Keratinocyte (primary cell): Measurements from ENCODE around the gene TMX1. TPM values are rescaled to one million over a fixed set of nuclear protein-coding genes. Genes with fewer than 3 reads are reported as not detected.

Source experiments
- DNase-seq: peaks from one replicate; pipeline ENCODE4 v3.0.0-alpha.2; 2011; ENCODE audit warnings: low read depth, missing footprints, low spot score
- FAIRE-seq: peaks from 2 replicates; lab custom pipeline; 2011; peaks lifted over from hg19 to GRCh38; lab: Jason Lieb, UNC
- H2AFZ ChIP-seq: 2 replicates; pipeline ENCODE4 v1.6.0; 2012; ENCODE audit warnings: low read length, control low read depth, inconsistent platforms; ENCODE audit not compliant: control insufficient read depth
- H3K27ac ChIP-seq: 2 replicates; pipeline ENCODE4 v1.5.1; 2011; ENCODE audit warnings: low read length; ENCODE audit not compliant: control insufficient read depth, insufficient read depth
- H3K27me3 ChIP-seq: 3 replicates; pipeline ENCODE4 v1.6.0; 2011; ENCODE audit warnings: low read length; ENCODE audit not compliant: control insufficient read depth, insufficient read depth; ENCODE audit errors: extremely low read depth
- H3K36me3 ChIP-seq, 2 experiments: 2 replicates in 1 of 2; 3 replicates in 1 of 2; pipeline ENCODE4 v1.5.1; 2011; ENCODE audit warnings: low read length in 2 of 2, mild to moderate bottlenecking in 1 of 2; ENCODE audit not compliant: control insufficient read depth in 2 of 2, insufficient read depth in 2 of 2; ENCODE audit errors: extremely low read depth in 1 of 2
- H3K4me1 ChIP-seq: 3 replicates; pipeline ENCODE4 v1.5.1; 2011; ENCODE audit warnings: low read length; ENCODE audit not compliant: control insufficient read depth, insufficient read depth; ENCODE audit errors: extremely low read depth
- H3K4me2 ChIP-seq: 3 replicates; pipeline ENCODE4 v1.6.0; 2011; ENCODE audit warnings: low read depth, low read length; ENCODE audit not compliant: control insufficient read depth, insufficient read depth; ENCODE audit errors: extremely low read depth
- H3K4me3 ChIP-seq, 3 experiments: fragments of 200-600 bp in 1 of 3; sonication (generic) in 1 of 3; 2 replicates in 2 of 3; 3 replicates in 1 of 3; pipeline ENCODE4 v1.5.1; 2011 to 2016; ENCODE audit warnings: low read length in 3 of 3, mild to moderate bottlenecking in 3 of 3, control low read depth in 2 of 3, inconsistent platforms in 1 of 3, low read depth in 1 of 3, mixed read lengths in 1 of 3, mixed run types in 1 of 3, moderate library complexity in 1 of 3; ENCODE audit not compliant: control insufficient read depth in 2 of 3, insufficient read depth in 2 of 3; ENCODE audit errors: extremely low read depth in 1 of 3
- H3K79me2 ChIP-seq: 2 replicates; pipeline ENCODE4 v1.6.0; 2012; ENCODE audit warnings: low read length; ENCODE audit not compliant: control insufficient read depth, insufficient read depth
- H3K9ac ChIP-seq: 3 replicates; pipeline ENCODE4 v1.6.0; 2011; ENCODE audit warnings: low read length; ENCODE audit not compliant: control insufficient read depth, insufficient read depth; ENCODE audit errors: extremely low read depth
- H3K9me1 ChIP-seq: 3 replicates; pipeline ENCODE4 v1.6.0; 2011; ENCODE audit warnings: low read length; ENCODE audit not compliant: control insufficient read depth, insufficient read depth; ENCODE audit errors: extremely low read depth
- H3K9me3 ChIP-seq: 2 replicates; pipeline ENCODE4 v1.5.1; 2012; ENCODE audit warnings: low read depth, low read length; ENCODE audit not compliant: control insufficient read depth
- H4K20me1 ChIP-seq: 3 replicates; pipeline ENCODE4 v1.6.0; 2011; ENCODE audit warnings: low read length; ENCODE audit not compliant: control insufficient read depth, insufficient read depth; ENCODE audit errors: extremely low read depth
- CTCF ChIP-seq, 3 experiments: IDR thresholded peaks in 1 of 3; conservative IDR thresholded peaks in 1 of 3; optimal IDR thresholded peaks in 1 of 3; 2 replicates in 2 of 3; 3 replicates in 1 of 3; pipeline versions ENCODE3 to v1.5.1; 2011; ENCODE audit warnings: low read length in 3 of 3, mild to moderate bottlenecking in 3 of 3, moderate library complexity in 2 of 3, control low read depth in 1 of 3, inconsistent platforms in 1 of 3; ENCODE audit not compliant: insufficient read depth in 2 of 3; ENCODE audit errors: extremely low read depth in 1 of 3
- EZH2 ChIP-seq: IDR thresholded peaks from one replicate; pipeline ENCODE4 v1.6.1; 2012; ENCODE audit warnings: inconsistent platforms, mild to moderate bottlenecking, low read length, moderate library complexity
- dilution Hi-C: fragments of 300-500 bp; cut with MboI; formaldehyde crosslinking; loops from one replicate; pipeline ENCODE4 v1.7.0; 2020; ENCODE audit warnings: low sequenced_read_pairs; ENCODE audit not compliant: extremely low pct_ligation_motif_present
- polyA plus RNA-seq, 5 experiments: library from polyadenylated mRNA; depleted of rRNA in 3 of 5; stranded (reverse) in 3 of 5; stranded (forward) in 1 of 5; unstranded in 1 of 5; fragments of >200 nt; gene quantifications; 1 replicate in 1 of 5; 2 replicates in 3 of 5; 3 replicates in 1 of 5; pipeline versions ENCODE4 v1.2.1 to v1.2.3, GENCODE V29; 2011 to 2012; ENCODE audit warnings: missing spikeins in 2 of 5, low read depth in 1 of 5, low replicate concordance in 1 of 5

TMX1 gene
- polyA plus RNA-seq, 1 donor (not counting 4 experiments of a cell fraction or from before 2014, with no cell fraction given), result 36.0 TPM

- Histone ChIP-seq H3K4me3 (no peak overlapping the region), H3K36me3 (peaks cover 1 to 5% of the 10 kb centered on the region in 2 experiments), H3K9me1 (no peaks in the 10 kb centered on the region), H2AFZ (no peak overlapping the region), H4K20me1 (no peaks in the 10 kb centered on the region), H3K9me3 (no peaks in the 10 kb centered on the region), H3K4me2 (no peak overlapping the region), H3K79me2 (no peaks in the 10 kb centered on the region), H3K27me3 (no peaks in the 10 kb centered on the region), H3K27ac (no peak overlapping the region), H3K4me1 (no peaks in the 10 kb centered on the region), H3K9ac (no peak overlapping the region)
- TF ChIP-seq EZH2, result no peak
- TF ChIP-seq CTCF (optimal IDR thresholded peaks at IDR 0.05 in 1 of 3, IDR thresholded peaks at IDR 0.05 in 1 of 3, conservative IDR thresholded peaks at IDR 0.05 in 1 of 3; ENCODE audit: extremely low read depth in 1 of 3, insufficient read depth in 2 of 3, low read length in 3 of 3), result no peak
- FAIRE-seq, result no peak
- dilution Hi-C loops, result no loop called here
- no peak for DNase-seq
These were observed 20.2 kb downstream of the TMX1 start for GRCh38 chr14:51260225-51260624.

- Histone ChIP-seq H3K27me3 (no peaks in the 10 kb centered on the region), H2AFZ (no peak overlapping the region), H3K27ac (no peak overlapping the region), H3K4me2 (no peak overlapping the region), H3K9ac (no peak overlapping the region), H3K9me1 (no peaks in the 10 kb centered on the region), H3K4me3 (no peak overlapping the region), H4K20me1 (no peaks in the 10 kb centered on the region), H3K79me2 (no peaks in the 10 kb centered on the region), H3K9me3 (no peaks in the 10 kb centered on the region), H3K4me1 (no peaks in the 10 kb centered on the region), H3K36me3 (peaks cover 1 to 5% of the 10 kb centered on the region in 2 experiments)
- DNase-seq (no peak), FAIRE-seq (no peak)
- TF ChIP-seq EZH2 (no peak), CTCF (optimal IDR thresholded peaks at IDR 0.05 in 1 of 3, IDR thresholded peaks at IDR 0.05 in 1 of 3, conservative IDR thresholded peaks at IDR 0.05 in 1 of 3; ENCODE audit: extremely low read depth in 1 of 3, insufficient read depth in 2 of 3, low read length in 3 of 3) (no peak)
- dilution Hi-C loops, result no loop called here
These were observed 21.1 kb downstream of the TMX1 start for GRCh38 chr14:51261151-51261550.
